HG03521 (cell line): ENCODE data around the gene RETREG1.
A peak's percentile ranks its signal among the peaks of the same experiment; 100 is the strongest.
"Not testable (repeated sequence)": the region's sequence is repeated elsewhere in the genome, so short reads cannot be mapped to it uniquely, and the experiment has no call there.

Experiments
- ATAC-seq: cut with Tn5 transposase; IDR thresholded peaks from one replicate; pipeline ENCODE4 v1.9.1; 2021; ENCODE audit warnings: mild to moderate bottlenecking, moderate library complexity; ENCODE audit not compliant: unreplicated experiment

The RETREG1 gene

DNA sequence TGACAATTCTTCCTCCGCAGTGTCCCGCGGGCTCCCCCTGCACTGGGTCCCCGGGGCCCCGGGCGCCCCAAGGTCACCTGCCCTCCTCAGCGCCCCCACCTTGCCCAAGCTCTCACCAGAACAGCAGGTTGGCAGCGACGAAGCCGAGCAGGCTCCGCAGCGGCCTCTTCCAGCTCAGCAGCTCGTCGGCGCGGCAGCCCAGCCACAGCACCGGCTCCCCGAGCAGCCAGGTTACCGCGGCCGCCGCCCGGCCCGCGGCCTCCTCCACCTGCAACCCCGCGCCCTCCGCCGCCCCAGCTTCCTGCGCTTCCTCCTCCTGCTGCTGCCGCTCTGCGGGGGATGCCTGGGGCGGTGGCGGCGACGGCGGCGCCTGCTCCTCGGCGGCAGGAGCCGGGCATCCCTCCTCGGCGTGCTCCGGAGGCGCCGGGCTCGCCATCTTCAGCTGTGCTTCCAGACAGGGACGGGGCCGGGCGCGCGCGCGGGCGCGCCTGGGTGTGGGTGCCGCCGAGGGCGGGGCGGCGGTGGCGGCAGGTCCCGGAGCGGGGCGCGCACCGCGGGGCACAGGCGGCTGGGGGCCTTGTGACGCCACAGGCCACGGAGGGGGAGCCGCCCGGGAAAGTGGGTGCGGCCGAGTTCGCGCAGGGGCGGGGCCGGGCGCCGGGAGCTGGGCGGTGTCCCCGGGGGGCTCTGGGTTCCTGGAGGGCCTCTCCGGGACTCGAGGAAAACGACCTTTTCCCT is at the start of gene RETREG1:
Gene RETREG1 (minus strand): TSS at position 462 of the 738 bp plus-strand sequence. CDS start 26 bp downstream, at position 436.
- peak; percentile 69 for ATAC-seq

- no peak for ATAC-seq
Measured at GRCh38 chr5:16666130-16666882, 49.5 kb upstream of the RETREG1 start.

GRCh38 chr5:16665601-16666000 is 48.8 kb upstream of the RETREG1 start:
- no peak for ATAC-seq

DNA sequence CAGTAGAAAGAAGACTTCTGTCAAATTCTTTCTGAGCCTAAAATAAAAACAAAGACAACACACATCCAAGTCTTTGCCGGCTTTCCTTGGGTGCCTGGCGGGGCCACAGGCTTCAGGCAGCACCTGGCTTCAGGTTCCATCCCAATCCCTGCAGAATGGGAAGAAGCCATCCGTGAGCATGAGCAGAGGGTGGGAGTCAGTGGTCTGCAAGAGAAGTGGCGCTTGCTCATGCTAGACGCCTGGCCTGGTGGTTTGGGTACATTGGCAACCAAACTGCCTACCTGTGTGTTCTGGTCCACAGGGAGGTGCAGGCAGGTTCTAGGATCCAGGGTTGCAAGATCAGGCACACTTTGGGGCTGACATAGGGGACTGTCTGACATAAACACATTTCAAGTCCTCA is 47.6 kb upstream of the RETREG1 start:
- no peak for ATAC-seq

- no peak for ATAC-seq
Measured at GRCh38 chr5:16663840-16664239, 47.0 kb upstream of the RETREG1 start.

DNA sequence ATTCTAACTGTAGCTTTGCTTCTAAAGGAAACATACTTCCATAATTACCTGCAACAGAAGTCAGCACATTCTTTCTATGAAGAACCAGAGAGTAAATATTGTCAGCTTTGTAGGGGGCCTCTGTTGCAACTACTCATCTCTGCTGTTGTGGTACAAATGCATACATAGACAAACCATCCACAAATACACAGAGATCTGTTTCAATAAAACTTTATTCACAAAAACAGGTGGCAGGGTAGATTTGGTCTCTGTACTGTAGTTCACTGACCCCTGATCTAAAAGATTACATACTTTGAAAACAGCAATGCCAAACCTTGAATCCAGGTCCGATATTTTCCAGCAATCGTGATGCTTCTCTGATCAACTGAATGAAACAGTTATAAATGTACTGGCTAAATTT is 44.9 kb upstream of the RETREG1 start:
- ATAC-seq = no peak

- no peak for ATAC-seq
Measured at GRCh38 chr5:16660982-16661381, 44.2 kb upstream of the RETREG1 start.

DNA sequence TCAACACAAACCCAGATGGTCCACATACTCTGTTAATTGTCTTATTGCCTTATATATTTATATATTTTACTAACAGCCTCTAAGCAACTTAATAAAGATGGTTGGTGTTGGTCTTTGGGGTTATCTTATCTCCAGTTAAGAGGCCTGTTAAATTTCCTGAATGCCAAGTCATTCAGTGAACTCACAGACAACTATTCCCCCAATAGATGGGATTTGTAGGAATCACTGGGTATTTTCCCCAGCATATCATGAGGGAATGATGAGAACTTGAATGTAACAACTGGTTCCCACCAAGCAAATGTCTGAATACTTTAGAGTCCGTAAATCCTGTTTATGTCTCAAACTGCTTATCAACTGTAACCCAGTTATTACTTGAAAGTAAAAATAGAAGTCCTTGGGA is 42.7 kb upstream of the RETREG1 start:
- no peak for ATAC-seq

DNA sequence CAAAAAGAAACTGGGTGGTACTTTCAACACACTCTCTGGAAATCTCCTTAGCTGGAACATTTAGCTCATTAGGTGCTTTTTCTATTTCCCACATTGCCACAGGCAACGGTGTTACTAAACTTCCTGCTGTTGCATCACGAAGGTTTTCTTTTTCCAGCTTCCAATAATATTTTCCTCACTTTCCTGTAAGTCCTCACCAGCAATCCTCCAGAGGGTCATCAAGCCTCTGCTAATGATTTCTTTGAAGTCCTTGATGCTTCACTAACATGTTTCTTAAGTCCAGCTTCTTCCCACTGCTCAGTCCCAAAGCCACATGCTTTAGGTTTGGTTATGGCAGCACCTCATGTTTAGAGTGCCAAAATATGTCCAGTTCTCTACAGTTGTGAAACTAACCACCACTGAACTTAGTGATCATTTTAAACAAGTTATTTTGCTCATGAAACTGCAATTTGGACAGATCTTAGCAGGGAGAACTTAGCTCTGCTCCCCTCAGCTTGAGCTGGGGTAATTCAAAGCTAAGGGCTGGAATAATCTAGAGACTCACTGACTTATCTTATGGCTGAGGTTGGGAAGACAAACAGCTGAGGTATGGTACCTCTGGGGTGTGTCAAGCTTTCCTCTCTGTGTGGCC is 39.9 kb upstream of the RETREG1 start:
- ATAC-seq = no peak

DNA sequence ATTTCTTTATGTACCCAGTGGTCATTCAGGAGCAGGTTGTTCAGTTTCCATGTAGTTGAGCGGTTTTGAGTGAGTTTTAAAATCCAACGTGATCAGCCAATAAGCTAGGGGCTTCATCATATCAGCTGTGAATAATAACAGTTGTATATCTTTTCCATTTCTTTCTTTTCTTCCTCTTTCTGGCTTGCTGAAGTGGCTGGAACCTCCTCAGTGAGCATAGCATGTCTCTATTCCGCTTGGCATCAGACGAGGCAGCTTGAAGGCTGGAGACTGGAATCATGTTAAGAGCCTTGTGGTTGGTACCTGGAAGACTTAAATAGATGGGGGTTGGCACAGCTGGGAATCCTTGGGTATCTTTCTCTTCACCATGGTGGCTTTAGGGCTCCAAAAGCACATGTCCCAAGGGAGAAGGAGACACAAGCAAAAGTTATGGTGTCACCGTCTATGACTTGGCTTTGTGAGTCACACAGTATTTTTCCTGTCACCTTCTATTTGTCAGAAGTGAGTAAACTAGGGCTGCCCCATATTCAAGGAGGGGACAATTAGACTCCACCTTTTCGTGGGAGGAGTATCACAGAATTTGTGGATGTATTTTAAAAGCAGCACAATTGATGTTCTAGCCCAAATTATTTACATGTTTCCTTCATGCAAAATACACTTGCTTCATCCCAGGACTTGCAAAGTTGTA is 38.0 kb upstream of the RETREG1 start:
- no peak for ATAC-seq

DNA sequence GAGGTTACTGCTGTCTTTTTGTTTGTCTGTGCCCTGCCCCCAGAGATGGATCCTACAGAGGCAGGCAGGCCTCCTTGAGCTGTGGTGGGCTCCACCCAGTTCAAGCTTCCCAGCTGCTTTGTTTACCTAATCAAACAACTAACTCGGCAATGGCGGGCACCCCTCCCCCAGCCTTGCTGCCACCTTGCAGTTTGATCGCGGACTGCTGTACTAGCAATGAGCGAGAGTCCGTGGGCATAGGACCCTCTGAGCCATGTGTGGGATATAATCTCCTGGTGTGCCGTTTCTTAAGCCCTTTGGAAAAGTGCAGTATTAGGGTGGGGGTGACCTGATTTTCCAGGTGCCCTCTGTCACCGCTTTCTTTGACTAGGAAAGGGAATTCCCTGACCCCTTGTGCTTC is 31.9 kb upstream of the RETREG1 start:
- not testable (repeated sequence) for ATAC-seq

GRCh38 chr5:16644301-16644889 is 27.6 kb upstream of the RETREG1 start:
- no peak for ATAC-seq

- no peak for ATAC-seq
Measured at GRCh38 chr5:16642867-16643266, 26.1 kb upstream of the RETREG1 start.

DNA sequence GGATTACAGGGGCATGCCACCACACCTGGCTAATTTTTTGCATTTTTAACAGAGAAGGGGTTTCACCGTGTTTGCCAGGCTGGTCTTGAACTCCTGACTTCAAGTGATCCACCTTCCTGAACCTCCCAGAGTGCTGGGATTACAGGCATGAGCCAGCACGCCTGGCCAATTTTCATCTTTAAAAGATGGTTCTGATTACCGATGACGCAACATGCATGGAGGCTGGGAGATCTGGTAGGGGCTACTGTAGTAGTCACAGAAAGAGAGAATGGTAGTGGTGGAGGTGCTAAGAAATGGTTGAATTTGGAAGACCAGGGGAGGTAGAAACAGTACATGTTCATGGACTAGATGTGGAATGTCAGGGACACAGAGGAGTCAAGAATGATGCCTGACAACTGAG is 22.4 kb upstream of the RETREG1 start:
- no peak for ATAC-seq

- no peak for ATAC-seq
Measured at GRCh38 chr5:16628376-16628775, 11.6 kb upstream of the RETREG1 start.

GRCh38 chr5:16626696-16627264 is 10.0 kb upstream of the RETREG1 start:
- ATAC-seq = no peak

GRCh38 chr5:16625096-16625495 is 8.3 kb upstream of the RETREG1 start:
- ATAC-seq = no peak

- no peak for ATAC-seq
Measured at GRCh38 chr5:16619136-16619535, 2.3 kb upstream of the RETREG1 start.

DNA sequence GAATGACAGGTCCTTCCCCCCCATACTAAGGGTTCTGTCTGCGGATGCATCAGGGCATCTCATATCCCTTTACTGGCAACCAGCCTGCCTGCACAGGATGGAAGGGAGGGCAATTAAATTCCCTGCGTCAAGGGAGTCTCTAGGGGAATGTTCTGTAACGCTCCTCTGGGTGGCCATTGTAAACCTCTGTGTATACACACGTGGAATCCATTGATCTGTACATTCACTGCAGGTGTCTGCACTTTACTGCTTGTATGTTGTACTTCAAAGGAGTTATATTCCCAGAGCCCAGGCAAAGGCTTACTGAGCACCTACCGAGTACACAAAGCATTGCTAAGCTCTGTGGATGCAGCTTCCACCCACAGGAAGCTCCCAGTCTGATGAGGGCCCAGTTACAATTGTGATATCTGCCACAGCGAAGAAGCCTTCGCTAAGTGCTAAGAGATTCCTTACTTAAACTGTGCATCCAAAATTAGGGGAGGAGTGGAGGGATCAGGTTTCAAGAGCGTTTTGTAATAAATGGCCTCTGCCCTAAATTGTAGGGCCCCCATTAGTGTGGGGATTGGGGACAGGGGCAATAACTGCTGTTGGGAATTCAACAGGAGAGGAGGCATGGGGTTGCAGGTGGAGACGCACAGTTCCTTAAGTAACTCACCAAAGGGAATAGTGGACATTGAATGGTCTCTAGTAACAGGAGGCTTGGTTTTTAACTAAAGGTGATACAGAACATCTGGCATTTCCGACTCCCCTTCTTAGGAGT is 1.5 kb upstream of the RETREG1 start:
- no peak for ATAC-seq
